K562 (cell line): ENCODE results near the gene NAP1L1. TPM values are rescaled to one million over a fixed set of nuclear protein-coding genes. Genes with fewer than 3 reads are reported as not detected.

Experiments
- ATAC-seq: fragments of 200-7000 bp; cut with Tn5 transposase; 3 replicates; pipeline ENCODE4 v1.9.1; 2020; ENCODE audit warnings: moderate library complexity
- BruUV-seq: library from RNA; stranded (reverse); fragments of 400-500 nt; replicated peaks from 2 replicates; lab custom pipeline; 2021; lab: Mats Ljungman, UMichigan
- CTCF ChIA-PET: fragments of 300-600 bp; formaldehyde crosslinking; extraction: SDS; loops from one replicate; lab custom pipeline; 2021; ENCODE audit warnings: low intra/inter-chr PET ratio; lab: Yijun Ruan, JAX
- POLR2A ChIA-PET: fragments of 300-600, 350-650 bp; sonication (Branson Sonifier 250); formaldehyde crosslinking; extraction: SDS; loops from one replicate; lab custom pipeline; 2021; ENCODE audit warnings: antibody characterized with exemption, inconsistent platforms; lab: Yijun Ruan, JAX
- DNase-seq, 4 experiments: peaks; one replicate each; pipeline versions ENCODE4 v3.0.0 to v3.0.0-alpha.2; 2011 to 2018; ENCODE audit warnings: low spot score in 3 of 4, mixed read lengths in 3 of 4; ENCODE audit errors: extremely low read depth in 1 of 4
- FAIRE-seq: peaks from 2 replicates; lab custom pipeline; 2011; peaks lifted over from hg19 to GRCh38; lab: Jason Lieb, UNC
- H2AFZ ChIP-seq: 2 replicates; pipeline ENCODE4 v1.6.0; 2011; ENCODE audit warnings: low read depth, low read length, control low read depth, inconsistent platforms
- H3K27ac ChIP-seq: fragments of 200-600 bp; 3 replicates; pipeline ENCODE4 v1.8.0; 2011; ENCODE audit warnings: low read depth, mild to moderate bottlenecking, control low read depth, inconsistent platforms, low read length, moderate library complexity, mixed read lengths; ENCODE audit errors: extremely low read depth
- H3K27me3 ChIP-seq, 2 experiments: fragments of 300-600 bp in 1 of 2; 2 replicates in 1 of 2; 3 replicates in 1 of 2; pipeline versions ENCODE4 v1.6.0 to v1.8.0; 2011; ENCODE audit warnings: inconsistent platforms in 2 of 2, low read length in 2 of 2, mild to moderate bottlenecking in 1 of 2, mixed read lengths in 1 of 2, moderate library complexity in 1 of 2; ENCODE audit not compliant: control insufficient read depth in 2 of 2, insufficient read depth in 2 of 2
- H3K36me3 ChIP-seq: fragments of 300-600 bp; 3 replicates; pipeline ENCODE4 v1.8.0; 2011; ENCODE audit warnings: mild to moderate bottlenecking, low read length, inconsistent platforms; ENCODE audit not compliant: control insufficient read depth, insufficient read depth
- H3K4me1 ChIP-seq, 2 experiments: fragments of 200-600 bp in 1 of 2; replicated peaks in 1 of 2; 2 replicates in 1 of 2; 3 replicates in 1 of 2; pipeline versions ENCODE4 v1.5.1 to v1.8.0; 2011; ENCODE audit warnings: inconsistent platforms in 2 of 2, low read length in 2 of 2, mild to moderate bottlenecking in 1 of 2, mixed read lengths in 1 of 2, moderate library complexity in 1 of 2; ENCODE audit not compliant: control insufficient read depth in 2 of 2, insufficient read depth in 2 of 2
- H3K4me2 ChIP-seq: 2 replicates; pipeline ENCODE4 v1.6.1; 2011; ENCODE audit warnings: low read length, control low read depth, inconsistent platforms, mixed read lengths; ENCODE audit not compliant: insufficient read depth
- H3K4me3 ChIP-seq: fragments of 200-600 bp; sonication (generic), shearing (Covaris generic); 2 replicates; pipeline ENCODE4 v1.5.1; 2016; ENCODE audit warnings: control low read depth, inconsistent platforms
- H3K79me2 ChIP-seq: fragments of 200-600 bp; 3 replicates; pipeline ENCODE4 v1.8.0; 2011; ENCODE audit warnings: low read length, inconsistent platforms; ENCODE audit not compliant: control insufficient read depth, insufficient read depth
- H3K9ac ChIP-seq, 2 experiments: 2 replicates each; pipeline versions ENCODE4 v1.6.0 to v1.6.1; 2011; ENCODE audit warnings: low read depth in 2 of 2, low read length in 2 of 2, control low read depth in 1 of 2, inconsistent platforms in 1 of 2, mild to moderate bottlenecking in 1 of 2, mixed read lengths in 1 of 2; ENCODE audit not compliant: insufficient read depth in 1 of 2
- H3K9me1 ChIP-seq: one replicate; pipeline ENCODE4 v1.6.0; 2011; ENCODE audit warnings: inconsistent platforms, mild to moderate bottlenecking, low read length, moderate library complexity; ENCODE audit not compliant: control insufficient read depth, insufficient read depth
- H3K9me3 ChIP-seq: replicated peaks from 2 replicates; pipeline ENCODE4 v1.5.1; 2011; ENCODE audit warnings: low read depth, low read length, inconsistent platforms; ENCODE audit not compliant: control insufficient read depth, insufficient read depth
- H4K20me1 ChIP-seq: replicated peaks from 2 replicates; pipeline ENCODE4 v1.6.1; 2011; ENCODE audit warnings: low read length, inconsistent platforms, mixed read lengths; ENCODE audit not compliant: control insufficient read depth, insufficient read depth
- NCOR1 ChIP-seq: fragments of 450-650 bp; IDR thresholded peaks from 2 replicates; pipeline ENCODE4 v1.6.1; 2016; ENCODE audit warnings: mild to moderate bottlenecking, moderate library complexity
- PKNOX1 ChIP-seq: fragments of 450-650 bp; IDR thresholded peaks from 2 replicates; pipeline ENCODE4 v1.6.1; 2016
- SNIP1 ChIP-seq: fragments of 450-650 bp; IDR thresholded peaks from 2 replicates; pipeline ENCODE4 v1.7.1; 2017; ENCODE audit warnings: low read depth, mild to moderate bottlenecking
- SREBF2 ChIP-seq: sonication (generic); formaldehyde crosslinking; IDR thresholded peaks from 2 replicates; pipeline ENCODE4 v1.4.0; 2020; ENCODE audit warnings: mild to moderate bottlenecking, missing genetic modification reagents
- ZMIZ1 ChIP-seq, 2 experiments: fragments of 150-350 bp in 1 of 2; IDR thresholded peaks; 2 replicates each; pipeline ENCODE4 v1.6.1; 2012 to 2016; ENCODE audit warnings: low read depth in 2 of 2, low read length in 2 of 2, mild to moderate bottlenecking in 1 of 2, moderate library complexity in 1 of 2
- WGBS: fragments of 100-300 bp; shearing (Covaris generic); methylation state at CpG from one replicate; pipeline ENCODE4 v1.1.6; 2016; ENCODE audit warnings: low coverage, mixed read lengths; ENCODE audit not compliant: insufficient coverage; ENCODE audit errors: missing lambda C conversion rate; 5-methylcytosine and 5-hydroxymethylcytosine counted together
- in situ Hi-C: fragments of 300-500 bp; cut with MboI; formaldehyde crosslinking; loops from 4 replicates; pipeline ENCODE4 v1.15.0; 2018; ENCODE audit warnings: inconsistent platforms, mixed read lengths
- intact Hi-C: fragments of 100-400 bp; cut with micrococcal nuclease; formaldehyde crosslinking; loops from 2 replicates; pipeline ENCODE4 v1.14.2; 2022
- polyA plus RNA-seq, 8 experiments: library from polyadenylated mRNA; depleted of rRNA in 4 of 8; stranded (reverse) in 5 of 8; unstranded in 3 of 8; fragments of >200 nt; fragmentation: Nextera tagmentation in 2 of 8; fragmentation: Illumina TruSeq in 1 of 8; extraction: Ambion mirVana in 2 of 8; extraction: Trizol in 1 of 8; gene quantifications; 2 replicates each; pipeline versions ENCODE4 v1.2.1 to v1.2.3, GENCODE V29; 2011 to 2014; ENCODE audit warnings: inconsistent platforms in 1 of 8, missing spikeins in 1 of 8
- total RNA-seq, 7 experiments: library from RNA; depleted of rRNA in 6 of 7; stranded (reverse); fragments of >200 nt in 6 of 7; fragmentation: Illumina TruSeq in 2 of 7; extraction: Trizol in 2 of 7; gene quantifications; 2 replicates each; pipeline versions ENCODE4 v1.2.1 to v1.2.3, GENCODE V29; 2011 to 2021; ENCODE audit warnings: low replicate concordance in 1 of 7

Gene NAP1L1
- total and polyA plus RNA-seq, 9 of the 15 experiments (the other 6 are each of a cell fraction or from before 2014, with no cell fraction given), result 287 to 747 (median 450) TPM

- no peak for ATAC-seq
- Histone ChIP-seq H3K27me3 (peaks cover 0 to 8% of the 10 kb centered on the region in 2 experiments; a peak in 2 of 5 replicates), H3K27ac (no peak overlapping the region), H3K4me1 (no peaks in the 10 kb centered on the region), H3K9me3 (peaks cover 4% of the 10 kb centered on the region), H3K9ac (no peak overlapping the region), H3K79me2 (no peaks in the 10 kb centered on the region), H2AFZ (no peak overlapping the region), H3K4me3 (no peak overlapping the region), H3K36me3 (no peaks in the 10 kb centered on the region), H3K4me2 (no peak overlapping the region), H4K20me1 (no peaks in the 10 kb centered on the region), H3K9me1 (no peaks in the 10 kb centered on the region)
- BruUV-seq, result no TSS peak
- CTCF ChIA-PET, result no interaction called here
- no peak for DNase-seq
- FAIRE-seq, result no peak
- POLR2A ChIA-PET, result no interaction called here
- TF ChIP-seq PKNOX1 (no peak), SNIP1 (no peak), SREBF2 (no peak), NCOR1 (no peak), ZMIZ1 (IDR thresholded peaks at IDR 0.05; ENCODE audit: low read depth in 2 of 2, low read length in 2 of 2) (no peak)
- in situ Hi-C loops, result no loop called here
- 5% methylated on average over 2 of the region's 2 CpGs for WGBS
- intact Hi-C loops, result no loop called here
Observed at GRCh38 chr12:76003355-76003638, 81.2 kb downstream of the NAP1L1 start.
